Measurements from ENCODE around the gene SPAG17.

SPAG17 gene

GRCh38 chr1:117904485-117904884, 280.5 kb downstream of the SPAG17 start:
- TF ChIP-seq RAD21 (IDR thresholded peaks at IDR 0.05; ENCODE audit: low read depth): no peak
- no peak for TF ChIP-seq CEBPB (IDR thresholded peaks at IDR 0.05)
- TF ChIP-seq TEAD4 (IDR thresholded peaks at IDR 0.05): no peak
- no peak for TF ChIP-seq MAX (IDR thresholded peaks at IDR 0.05)

All from Ishikawa (cell line).